ENCODE measurements around the gene SLC9C2.
"Not testable (repeated sequence)": the region's sequence is repeated elsewhere in the genome, so short reads cannot be mapped to it uniquely, and the experiment has no call there.

SLC9C2 gene

GRCh38 chr1:173603056-173603591, at the start of gene SLC9C2:
TSS of gene SLC9C2 (minus strand) at chr1:173603072. CDS start at chr1:173601776, 1,296 bp downstream.
- DNase-seq: no peak

GRCh38 chr1:173648880-173649605, 46.2 kb upstream of the SLC9C2 start:
- no peak for DNase-seq

- no peak for DNase-seq
Observed at GRCh38 chr1:173646656-173647055, 43.8 kb upstream of the SLC9C2 start.

GRCh38 chr1:173642450-173643139, 39.7 kb upstream of the SLC9C2 start:
- not testable (repeated sequence) for DNase-seq

GRCh38 chr1:173639102-173639501, 36.2 kb upstream of the SLC9C2 start:
- no peak for DNase-seq

- DNase-seq: no peak
Observed at GRCh38 chr1:173638043-173639021, 35.5 kb upstream of the SLC9C2 start.

GRCh38 chr1:173637236-173638042, 34.6 kb upstream of the SLC9C2 start:
- not testable (repeated sequence) for DNase-seq

- no peak for DNase-seq
Observed at GRCh38 chr1:173635116-173635515, 32.2 kb upstream of the SLC9C2 start, which contains the start of gene TEX50. TSS of gene TEX50 (plus strand) at chr1:173635338. CDS start at chr1:173635522, 184 bp downstream.

- no peak for DNase-seq
Observed at GRCh38 chr1:173628888-173629287, 26.0 kb upstream of the SLC9C2 start.

- DNase-seq: no peak
Observed at GRCh38 chr1:173627269-173627668, 24.4 kb upstream of the SLC9C2 start.

GRCh38 chr1:173616859-173617258, 14.0 kb upstream of the SLC9C2 start:
- no peak for DNase-seq

GRCh38 chr1:173613086-173613485, 10.2 kb upstream of the SLC9C2 start:
- DNase-seq: not testable (repeated sequence)

GRCh38 chr1:173608503-173609216, 5.8 kb upstream of the SLC9C2 start:
- no peak for DNase-seq

GRCh38 chr1:173601588-173601987, 1.3 kb downstream of the SLC9C2 start:
- no peak for DNase-seq

- no peak for DNase-seq
Observed at GRCh38 chr1:173596097-173596825, 6.6 kb downstream of the SLC9C2 start.

GRCh38 chr1:173591138-173591537, 11.7 kb downstream of the SLC9C2 start:
- DNase-seq: not testable (repeated sequence)

GRCh38 chr1:173590557-173590956, 12.3 kb downstream of the SLC9C2 start:
- no peak for DNase-seq

- DNase-seq: no peak
Observed at GRCh38 chr1:173581383-173582079, 21.3 kb downstream of the SLC9C2 start.

GRCh38 chr1:173580658-173581057, 22.2 kb downstream of the SLC9C2 start:
- DNase-seq: no peak

GRCh38 chr1:173580071-173580470, 22.8 kb downstream of the SLC9C2 start:
- no peak for DNase-seq
